Measurements from ENCODE around the gene CLDN6. TPM values are rescaled to one million over a fixed set of nuclear protein-coding genes. Genes with fewer than 3 reads are reported as not detected.

CLDN6 gene
- total RNA-seq, 1 experiment from 2014 or later, result 743 TPM

- Mint-ChIP-seq H3K36me3 (ENCODE audit: insufficient read depth in 1 of 3, low read depth in 3 of 3) (peaks cover 9 to 25% (median 22%) of the 10 kb centered on the region in 3 experiments), H3K27ac (no peak overlapping the region), H3K9me3 (peaks cover 0 to 3% of the 10 kb centered on the region in 2 experiments; a peak in 2 of 5 replicates), H3K4me1 (peaks cover 8 to 17% of the 10 kb centered on the region in 2 experiments), H3K27me3 (ENCODE audit: low read depth) (peaks cover 69% of the 10 kb centered on the region), H3K4me3 (peak overlapping the region; percentile 79 to 90)
- Histone ChIP-seq H3K23ac (ENCODE audit: insufficient read length, low read depth, low read length) (no peak overlapping the region), H3K9ac (ENCODE audit: extremely low read depth, insufficient read length, low read length) (no peak overlapping the region), H3T11ph (ENCODE audit: low read length) (no peak overlapping the region), H3K27ac (ENCODE audit: insufficient read length, low read depth, low read length) (no peak overlapping the region), H2BK12ac (ENCODE audit: insufficient read length, low read depth, low read length) (no peak overlapping the region), H3K23me2 (ENCODE audit: insufficient read length, low read depth, low read length, poor library complexity, severe bottlenecking) (peaks cover 20% of the 10 kb centered on the region), H2BK120ac (ENCODE audit: low read depth, low read length, poor library complexity, severe bottlenecking) (no peak overlapping the region), H3K79me2 (ENCODE audit: insufficient read depth, low read length) (no peaks in the 10 kb centered on the region), H3K4me1 (ENCODE audit: insufficient read depth, low read length) (no peaks in the 10 kb centered on the region), H4K20me1 (ENCODE audit: control insufficient read depth, insufficient read depth, insufficient read length) (no peaks in the 10 kb centered on the region), H4K5ac (ENCODE audit: insufficient read length, low read depth, low read length) (no peak overlapping the region), H3K4me2 (ENCODE audit: insufficient read depth, insufficient read length, low read length) (peak overlapping the region; percentile 87), H2BK15ac (ENCODE audit: low read depth, low read length) (no peak overlapping the region), H3K9me3 (ENCODE audit: control insufficient read depth, low read depth, low read length) (no peaks in the 10 kb centered on the region), H4K8ac (replicated peaks; ENCODE audit: insufficient read length, low read depth, low read length) (no peak overlapping the region), H3K27me3 (ENCODE audit: insufficient read depth, low read length) (no peaks in the 10 kb centered on the region), H2BK5ac (ENCODE audit: insufficient read length, low read length) (no peak overlapping the region), H3K14ac (ENCODE audit: insufficient read depth, low read length) (no peak overlapping the region; the same call in 1 of the 2 replicates), H3K79me1 (ENCODE audit: insufficient read depth, low read depth, low read length, poor library complexity, severe bottlenecking) (no peaks in the 10 kb centered on the region), H3K4ac (ENCODE audit: low read depth, low read length) (no peak overlapping the region), H2BK20ac (ENCODE audit: low read depth, low read length, poor library complexity, severe bottlenecking) (no peak overlapping the region), H3K18ac (ENCODE audit: insufficient read length, low read depth, low read length) (no peak overlapping the region), H2AFZ (ENCODE audit: low read length) (no peak overlapping the region), H2AK5ac (ENCODE audit: insufficient read length, low read length) (no peak overlapping the region), H3K56ac (ENCODE audit: insufficient read length, low read depth, low read length) (no peak overlapping the region), H4K91ac (ENCODE audit: insufficient read length, low read depth, low read length) (no peak overlapping the region)
- TF ChIP-seq CTCF (conservative IDR thresholded peaks at IDR 0.05), result no peak
- DNase-seq, result no peak
- WGBS (ENCODE audit: extremely low coverage, insufficient read length, low lambda C conversion rate), result no CpG with 5 or more reads among the region's 54 CpGs
Observed at GRCh38 chr16:3046641-3047386, 28.8 kb upstream of the CLDN6 start.

Data from H9 (cell line).